SU-DHL-6 (cell line): ENCODE data around the gene CLTB.

Experiments used
- H2AFZ ChIP-seq: fragments of 200-600 bp; sonication (generic); 2 replicates; pipeline ENCODE4 v1.6.1; 2014; ENCODE audit warnings: low read depth, mild to moderate bottlenecking, moderate library complexity, mixed read lengths, antibody characterized with exemption, low read length; ENCODE audit not compliant: severe bottlenecking
- H3F3A ChIP-seq: fragments of 200-600 bp; shearing (Covaris generic); 2 replicates; pipeline ENCODE4 v1.6.0; 2016; ENCODE audit warnings: antibody characterized with exemption, mild to moderate bottlenecking; ENCODE audit not compliant: insufficient read depth
- H3K27ac ChIP-seq: fragments of 200-600 bp; sonication (generic); 2 replicates; pipeline ENCODE4 v1.5.1; 2016; ENCODE audit warnings: low read depth, mild to moderate bottlenecking, low read length, moderate library complexity, mixed read lengths
- H3K27me3 ChIP-seq: fragments of 200-600 bp; sonication (generic), shearing (Covaris generic); 2 replicates; pipeline ENCODE4 v1.6.0; 2014; ENCODE audit warnings: mild to moderate bottlenecking, low read length
- H3K36me3 ChIP-seq: fragments of 200-600 bp; sonication (generic); 2 replicates; pipeline ENCODE4 v1.6.1; 2014; ENCODE audit warnings: mild to moderate bottlenecking, low read length, mixed read lengths
- H3K4me2 ChIP-seq: fragments of 300-600, 200-600 bp; shearing (Covaris generic), sonication (generic); 2 replicates; pipeline ENCODE4 v1.6.0; 2014; ENCODE audit warnings: low read length, low read depth, mild to moderate bottlenecking; ENCODE audit not compliant: poor library complexity, severe bottlenecking
- H3K4me3 ChIP-seq: fragments of 200-600 bp; sonication (generic); 2 replicates; pipeline ENCODE4 v1.5.1; 2014; ENCODE audit warnings: antibody characterized with exemption, low read length, mild to moderate bottlenecking, mixed read lengths; ENCODE audit not compliant: insufficient read depth, poor library complexity, severe bottlenecking
- H3K79me2 ChIP-seq: fragments of 200-600 bp; sonication (generic); 2 replicates; pipeline ENCODE4 v1.6.1; 2014; ENCODE audit warnings: mild to moderate bottlenecking, low read length, moderate library complexity; ENCODE audit not compliant: insufficient read depth
- H3K9ac ChIP-seq: fragments of 200-600 bp; sonication (generic); 2 replicates; pipeline ENCODE4 v1.7.0; 2014; ENCODE audit warnings: mild to moderate bottlenecking, low read length
- H3K9me2 ChIP-seq: fragments of 200-600 bp; sonication (generic); replicated peaks from 2 replicates; pipeline ENCODE4 v1.6.1; 2014; ENCODE audit warnings: low read length; ENCODE audit not compliant: insufficient read depth
- H3K9me3 ChIP-seq: fragments of 200-600 bp; sonication (generic); 2 replicates; pipeline ENCODE4 v1.6.1; 2014; ENCODE audit warnings: low read length, mixed read lengths; ENCODE audit not compliant: insufficient read depth
- H4K20me1 ChIP-seq: fragments of 200-600 bp; sonication (generic); 2 replicates; pipeline ENCODE4 v1.6.1; 2014; ENCODE audit warnings: low read depth, mild to moderate bottlenecking, antibody characterized with exemption, low read length, moderate library complexity, mixed read lengths
- CTCF ChIP-seq: fragments of 200-600 bp; sonication (generic); IDR thresholded peaks from one replicate; pipeline ENCODE4 v1.5.1; 2017; ENCODE audit warnings: antibody characterized with exemption, mild to moderate bottlenecking, low read length, moderate library complexity; ENCODE audit not compliant: insufficient read depth, poor library complexity, severe bottlenecking
- EZH2phosphoT487 ChIP-seq: fragments of 200-600 bp; sonication (generic), shearing (Covaris generic); conservative IDR thresholded peaks from 2 replicates; pipeline ENCODE4 v1.6.1; 2018; ENCODE audit warnings: mild to moderate bottlenecking, antibody characterized with exemption, low read length, moderate library complexity, mixed read lengths

Gene CLTB

GRCh38 chr5:176396330-176396729 is 20.0 kb downstream of the CLTB start:
- H3K9ac ChIP-seq, result no peak overlapping the region
- H3K9me2 ChIP-seq, result no peaks in the 10 kb centered on the region
- no peak overlapping the region for H3K4me3 ChIP-seq
- TF ChIP-seq EZH2phosphoT487 (no peak), CTCF (no peak)
- no peaks in the 10 kb centered on the region for H3K36me3 ChIP-seq
- no peaks in the 10 kb centered on the region for H3F3A ChIP-seq
- H3K4me2 ChIP-seq, result no peak overlapping the region
- no peaks in the 10 kb centered on the region for H3K79me2 ChIP-seq
- H3K27me3 ChIP-seq, result no peaks in the 10 kb centered on the region
- no peaks in the 10 kb centered on the region for H4K20me1 ChIP-seq
- H2AFZ ChIP-seq, result no peak overlapping the region
- no peak overlapping the region for H3K27ac ChIP-seq
- H3K9me3 ChIP-seq, result no peaks in the 10 kb centered on the region

- Histone ChIP-seq H3K9ac (no peak overlapping the region), H3K79me2 (peaks cover 3% of the 10 kb centered on the region; the same call in 1 of the 2 replicates), H3K36me3 (no peaks in the 10 kb centered on the region), H3K9me2 (no peaks in the 10 kb centered on the region), H3K9me3 (no peaks in the 10 kb centered on the region), H3K4me2 (no peak overlapping the region), H3K27ac (no peak overlapping the region), H2AFZ (no peak overlapping the region), H4K20me1 (no peaks in the 10 kb centered on the region), H3K27me3 (no peaks in the 10 kb centered on the region), H3F3A (no peaks in the 10 kb centered on the region), H3K4me3 (no peak overlapping the region)
- TF ChIP-seq CTCF, result no peak
- TF ChIP-seq EZH2phosphoT487, result no peak
These were observed 21.3 kb downstream of the CLTB start for GRCh38 chr5:176394881-176395675.

DNA sequence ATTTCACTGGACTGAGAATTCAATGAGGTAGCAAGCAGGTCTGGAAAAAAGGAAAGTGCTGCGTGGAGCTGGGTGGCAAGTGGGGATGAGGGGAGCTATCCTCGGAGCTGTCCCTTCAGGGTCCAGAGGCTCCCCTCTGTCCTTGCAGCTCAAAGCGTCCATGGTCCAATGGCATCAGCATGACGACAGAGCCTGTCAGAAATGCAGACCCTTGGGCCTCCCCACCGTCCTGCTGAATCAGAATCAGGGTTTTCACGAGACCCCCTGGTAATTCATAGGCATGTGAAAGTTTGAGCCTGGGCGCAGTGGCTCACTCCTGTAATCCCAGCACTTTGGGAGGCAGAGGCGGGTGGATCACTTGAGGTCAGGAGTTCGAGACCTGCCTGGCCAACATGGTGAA is 22.2 kb downstream of the CLTB start:
- Histone ChIP-seq H3K9me2 (no peaks in the 10 kb centered on the region), H3K9ac (no peak overlapping the region), H3K9me3 (no peaks in the 10 kb centered on the region), H3K79me2 (peaks cover 12% of the 10 kb centered on the region; the same call in 1 of the 2 replicates), H3K27ac (no peak overlapping the region), H2AFZ (no peak overlapping the region), H4K20me1 (no peaks in the 10 kb centered on the region), H3K4me2 (no peak overlapping the region), H3K4me3 (no peak overlapping the region), H3K36me3 (no peaks in the 10 kb centered on the region), H3K27me3 (no peaks in the 10 kb centered on the region), H3F3A (no peaks in the 10 kb centered on the region)
- no peak for TF ChIP-seq CTCF
- no peak for TF ChIP-seq EZH2phosphoT487
